ENCODE results near the gene TMEM256.

DNA sequence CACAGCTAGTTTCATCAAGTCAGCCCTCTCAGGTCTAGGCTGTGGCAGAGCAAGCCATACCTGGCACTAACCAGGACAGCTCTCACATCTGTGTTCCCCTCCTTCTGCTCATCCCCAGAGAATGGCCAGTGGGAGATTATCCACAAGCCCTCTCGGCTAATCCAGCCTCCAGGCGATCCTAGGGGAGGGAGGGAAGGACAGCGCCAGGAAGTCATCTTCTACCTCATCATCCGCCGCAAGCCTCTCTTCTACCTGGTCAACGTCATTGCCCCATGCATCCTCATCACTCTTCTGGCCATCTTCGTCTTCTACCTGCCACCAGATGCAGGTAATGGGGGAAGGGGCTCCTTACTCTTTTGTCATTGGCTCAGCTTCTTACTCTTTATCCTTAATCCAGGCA lies 44.6 kb upstream of the TMEM256 start:
- TF ChIP-seq, protein P1, sequence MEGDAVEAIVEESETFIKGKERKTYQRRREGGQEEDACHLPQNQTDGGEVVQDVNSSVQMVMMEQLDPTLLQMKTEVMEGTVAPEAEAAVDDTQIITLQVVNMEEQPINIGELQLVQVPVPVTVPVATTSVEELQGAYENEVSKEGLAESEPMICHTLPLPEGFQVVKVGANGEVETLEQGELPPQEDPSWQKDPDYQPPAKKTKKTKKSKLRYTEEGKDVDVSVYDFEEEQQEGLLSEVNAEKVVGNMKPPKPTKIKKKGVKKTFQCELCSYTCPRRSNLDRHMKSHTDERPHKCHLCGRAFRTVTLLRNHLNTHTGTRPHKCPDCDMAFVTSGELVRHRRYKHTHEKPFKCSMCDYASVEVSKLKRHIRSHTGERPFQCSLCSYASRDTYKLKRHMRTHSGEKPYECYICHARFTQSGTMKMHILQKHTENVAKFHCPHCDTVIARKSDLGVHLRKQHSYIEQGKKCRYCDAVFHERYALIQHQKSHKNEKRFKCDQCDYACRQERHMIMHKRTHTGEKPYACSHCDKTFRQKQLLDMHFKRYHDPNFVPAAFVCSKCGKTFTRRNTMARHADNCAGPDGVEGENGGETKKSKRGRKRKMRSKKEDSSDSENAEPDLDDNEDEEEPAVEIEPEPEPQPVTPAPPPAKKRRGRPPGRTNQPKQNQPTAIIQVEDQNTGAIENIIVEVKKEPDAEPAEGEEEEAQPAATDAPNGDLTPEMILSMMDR (IDR thresholded peaks at IDR 0.05) = no peak
- no peak for TF ChIP-seq POLR2AphosphoS5 (IDR thresholded peaks at IDR 0.05; ENCODE audit: insufficient read depth in 1 of 2, low read depth in 1 of 2)
